ENCODE data around the gene RNF224.

DNA sequence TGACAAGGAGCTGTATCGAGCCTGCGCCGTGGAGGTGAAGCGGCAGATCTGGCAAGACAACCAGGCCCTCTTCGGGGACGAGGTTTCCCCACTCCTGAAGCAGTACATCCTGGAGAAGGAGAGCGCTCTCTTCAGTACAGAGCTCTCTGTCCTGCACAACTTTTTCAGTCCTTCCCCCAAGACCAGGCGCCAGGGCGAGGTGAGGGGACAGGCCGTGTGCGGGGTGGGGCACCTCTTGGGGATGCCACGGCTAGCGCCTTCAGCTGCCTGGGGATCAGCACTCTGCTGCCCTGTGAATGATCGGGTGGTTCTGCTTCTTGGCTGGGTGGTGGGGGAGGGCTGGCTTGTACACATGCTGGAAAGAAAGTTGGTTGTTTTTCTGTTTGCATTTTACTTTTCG is 29.6 kb downstream of the RNF224 start:
- TF ChIP-seq FOS (IDR thresholded peaks at IDR 0.05; ENCODE audit: borderline replicate concordance, extremely low read depth, insufficient read length): no peak
- TF ChIP-seq YY1 (IDR thresholded peaks at IDR 0.05; ENCODE audit: low read depth, low read length): no peak
- TF ChIP-seq, protein P1, sequence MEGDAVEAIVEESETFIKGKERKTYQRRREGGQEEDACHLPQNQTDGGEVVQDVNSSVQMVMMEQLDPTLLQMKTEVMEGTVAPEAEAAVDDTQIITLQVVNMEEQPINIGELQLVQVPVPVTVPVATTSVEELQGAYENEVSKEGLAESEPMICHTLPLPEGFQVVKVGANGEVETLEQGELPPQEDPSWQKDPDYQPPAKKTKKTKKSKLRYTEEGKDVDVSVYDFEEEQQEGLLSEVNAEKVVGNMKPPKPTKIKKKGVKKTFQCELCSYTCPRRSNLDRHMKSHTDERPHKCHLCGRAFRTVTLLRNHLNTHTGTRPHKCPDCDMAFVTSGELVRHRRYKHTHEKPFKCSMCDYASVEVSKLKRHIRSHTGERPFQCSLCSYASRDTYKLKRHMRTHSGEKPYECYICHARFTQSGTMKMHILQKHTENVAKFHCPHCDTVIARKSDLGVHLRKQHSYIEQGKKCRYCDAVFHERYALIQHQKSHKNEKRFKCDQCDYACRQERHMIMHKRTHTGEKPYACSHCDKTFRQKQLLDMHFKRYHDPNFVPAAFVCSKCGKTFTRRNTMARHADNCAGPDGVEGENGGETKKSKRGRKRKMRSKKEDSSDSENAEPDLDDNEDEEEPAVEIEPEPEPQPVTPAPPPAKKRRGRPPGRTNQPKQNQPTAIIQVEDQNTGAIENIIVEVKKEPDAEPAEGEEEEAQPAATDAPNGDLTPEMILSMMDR (IDR thresholded peaks at IDR 0.05 in 2 of 3, conservative IDR thresholded peaks at IDR 0.05 in 1 of 3; ENCODE audit: control insufficient read depth in 2 of 3, extremely low read depth in 1 of 3, insufficient read depth in 1 of 3, low read depth in 3 of 3, low read length in 3 of 3): no peak
- TF ChIP-seq, protein P2, sequence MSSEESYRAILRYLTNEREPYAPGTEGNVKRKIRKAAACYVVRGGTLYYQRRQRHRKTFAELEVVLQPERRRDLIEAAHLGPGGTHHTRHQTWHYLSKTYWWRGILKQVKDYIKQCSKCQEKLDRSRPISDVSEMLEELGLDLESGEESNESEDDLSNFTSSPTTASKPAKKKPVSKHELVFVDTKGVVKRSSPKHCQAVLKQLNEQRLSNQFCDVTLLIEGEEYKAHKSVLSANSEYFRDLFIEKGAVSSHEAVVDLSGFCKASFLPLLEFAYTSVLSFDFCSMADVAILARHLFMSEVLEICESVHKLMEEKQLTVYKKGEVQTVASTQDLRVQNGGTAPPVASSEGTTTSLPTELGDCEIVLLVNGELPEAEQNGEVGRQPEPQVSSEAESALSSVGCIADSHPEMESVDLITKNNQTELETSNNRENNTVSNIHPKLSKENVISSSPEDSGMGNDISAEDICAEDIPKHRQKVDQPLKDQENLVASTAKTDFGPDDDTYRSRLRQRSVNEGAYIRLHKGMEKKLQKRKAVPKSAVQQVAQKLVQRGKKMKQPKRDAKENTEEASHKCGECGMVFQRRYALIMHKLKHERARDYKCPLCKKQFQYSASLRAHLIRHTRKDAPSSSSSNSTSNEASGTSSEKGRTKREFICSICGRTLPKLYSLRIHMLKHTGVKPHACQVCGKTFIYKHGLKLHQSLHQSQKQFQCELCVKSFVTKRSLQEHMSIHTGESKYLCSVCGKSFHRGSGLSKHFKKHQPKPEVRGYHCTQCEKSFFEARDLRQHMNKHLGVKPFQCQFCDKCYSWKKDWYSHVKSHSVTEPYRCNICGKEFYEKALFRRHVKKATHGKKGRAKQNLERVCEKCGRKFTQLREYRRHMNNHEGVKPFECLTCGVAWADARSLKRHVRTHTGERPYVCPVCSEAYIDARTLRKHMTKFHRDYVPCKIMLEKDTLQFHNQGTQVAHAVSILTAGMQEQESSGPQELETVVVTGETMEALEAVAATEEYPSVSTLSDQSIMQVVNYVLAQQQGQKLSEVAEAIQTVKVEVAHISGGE (CRISPR knock-in tag; IDR thresholded peaks at IDR 0.05): no peak

All from GM12878 (cell line).